ENCODE measurements around the gene TTC17.

DNA sequence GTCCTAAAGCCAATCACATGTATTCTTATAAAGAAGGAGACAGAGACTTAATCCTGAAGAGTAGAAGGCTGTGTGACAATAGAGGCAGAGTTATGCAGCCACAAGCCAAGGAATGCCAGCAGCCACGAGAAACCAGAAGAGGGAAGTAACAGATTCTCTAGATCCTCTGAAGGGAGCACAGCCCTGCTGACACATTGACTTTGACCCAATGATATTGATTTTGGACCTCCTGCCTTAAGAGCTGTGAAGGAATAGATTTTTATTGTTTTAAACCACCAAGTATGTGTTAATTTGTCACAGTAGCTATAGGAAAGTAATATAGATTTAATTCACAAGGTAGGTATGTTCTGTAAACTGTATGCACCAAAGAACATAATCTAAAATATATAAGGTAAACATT is 103.6 kb downstream of the TTC17 start:
- TF ChIP-seq, protein P1, sequence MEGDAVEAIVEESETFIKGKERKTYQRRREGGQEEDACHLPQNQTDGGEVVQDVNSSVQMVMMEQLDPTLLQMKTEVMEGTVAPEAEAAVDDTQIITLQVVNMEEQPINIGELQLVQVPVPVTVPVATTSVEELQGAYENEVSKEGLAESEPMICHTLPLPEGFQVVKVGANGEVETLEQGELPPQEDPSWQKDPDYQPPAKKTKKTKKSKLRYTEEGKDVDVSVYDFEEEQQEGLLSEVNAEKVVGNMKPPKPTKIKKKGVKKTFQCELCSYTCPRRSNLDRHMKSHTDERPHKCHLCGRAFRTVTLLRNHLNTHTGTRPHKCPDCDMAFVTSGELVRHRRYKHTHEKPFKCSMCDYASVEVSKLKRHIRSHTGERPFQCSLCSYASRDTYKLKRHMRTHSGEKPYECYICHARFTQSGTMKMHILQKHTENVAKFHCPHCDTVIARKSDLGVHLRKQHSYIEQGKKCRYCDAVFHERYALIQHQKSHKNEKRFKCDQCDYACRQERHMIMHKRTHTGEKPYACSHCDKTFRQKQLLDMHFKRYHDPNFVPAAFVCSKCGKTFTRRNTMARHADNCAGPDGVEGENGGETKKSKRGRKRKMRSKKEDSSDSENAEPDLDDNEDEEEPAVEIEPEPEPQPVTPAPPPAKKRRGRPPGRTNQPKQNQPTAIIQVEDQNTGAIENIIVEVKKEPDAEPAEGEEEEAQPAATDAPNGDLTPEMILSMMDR (IDR thresholded peaks at IDR 0.05): no peak
- no peak for TF ChIP-seq EZH2 (IDR thresholded peaks at IDR 0.05)
